K562 (cell line): ENCODE results near the gene GBA2. TPM values are rescaled to one million over a fixed set of nuclear protein-coding genes. Genes with fewer than 3 reads are reported as not detected.
A peak's percentile ranks its signal among the peaks of the same experiment; 100 is the strongest.

Source experiments
- ATAC-seq: fragments of 200-7000 bp; cut with Tn5 transposase; 3 replicates; pipeline ENCODE4 v1.9.1; 2020; ENCODE audit warnings: moderate library complexity
- BruUV-seq: library from RNA; stranded (reverse); fragments of 400-500 nt; replicated peaks from 2 replicates; lab custom pipeline; 2021; lab: Mats Ljungman, UMichigan
- CTCF ChIA-PET: fragments of 300-600 bp; formaldehyde crosslinking; extraction: SDS; loops from one replicate; lab custom pipeline; 2021; ENCODE audit warnings: low intra/inter-chr PET ratio; lab: Yijun Ruan, JAX
- POLR2A ChIA-PET: fragments of 300-600, 350-650 bp; sonication (Branson Sonifier 250); formaldehyde crosslinking; extraction: SDS; loops from one replicate; lab custom pipeline; 2021; ENCODE audit warnings: antibody characterized with exemption, inconsistent platforms; lab: Yijun Ruan, JAX
- DNase-seq, 4 experiments: peaks; one replicate each; pipeline versions ENCODE4 v3.0.0 to v3.0.0-alpha.2; 2011 to 2018; ENCODE audit warnings: low spot score in 3 of 4, mixed read lengths in 3 of 4; ENCODE audit errors: extremely low read depth in 1 of 4
- FAIRE-seq: peaks from 2 replicates; lab custom pipeline; 2011; peaks lifted over from hg19 to GRCh38; lab: Jason Lieb, UNC
- H2AFZ ChIP-seq: 2 replicates; pipeline ENCODE4 v1.6.0; 2011; ENCODE audit warnings: low read depth, low read length, control low read depth, inconsistent platforms
- H3K27ac ChIP-seq: fragments of 200-600 bp; 3 replicates; pipeline ENCODE4 v1.8.0; 2011; ENCODE audit warnings: low read depth, mild to moderate bottlenecking, control low read depth, inconsistent platforms, low read length, moderate library complexity, mixed read lengths; ENCODE audit errors: extremely low read depth
- H3K27me3 ChIP-seq, 2 experiments: fragments of 300-600 bp in 1 of 2; 2 replicates in 1 of 2; 3 replicates in 1 of 2; pipeline versions ENCODE4 v1.6.0 to v1.8.0; 2011; ENCODE audit warnings: inconsistent platforms in 2 of 2, low read length in 2 of 2, mild to moderate bottlenecking in 1 of 2, mixed read lengths in 1 of 2, moderate library complexity in 1 of 2; ENCODE audit not compliant: control insufficient read depth in 2 of 2, insufficient read depth in 2 of 2
- H3K36me3 ChIP-seq: fragments of 300-600 bp; 3 replicates; pipeline ENCODE4 v1.8.0; 2011; ENCODE audit warnings: mild to moderate bottlenecking, low read length, inconsistent platforms; ENCODE audit not compliant: control insufficient read depth, insufficient read depth
- H3K4me1 ChIP-seq, 2 experiments: fragments of 200-600 bp in 1 of 2; replicated peaks in 1 of 2; 2 replicates in 1 of 2; 3 replicates in 1 of 2; pipeline versions ENCODE4 v1.5.1 to v1.8.0; 2011; ENCODE audit warnings: inconsistent platforms in 2 of 2, low read length in 2 of 2, mild to moderate bottlenecking in 1 of 2, mixed read lengths in 1 of 2, moderate library complexity in 1 of 2; ENCODE audit not compliant: control insufficient read depth in 2 of 2, insufficient read depth in 2 of 2
- H3K4me2 ChIP-seq: 2 replicates; pipeline ENCODE4 v1.6.1; 2011; ENCODE audit warnings: low read length, control low read depth, inconsistent platforms, mixed read lengths; ENCODE audit not compliant: insufficient read depth
- H3K4me3 ChIP-seq: fragments of 200-600 bp; sonication (generic), shearing (Covaris generic); 2 replicates; pipeline ENCODE4 v1.5.1; 2016; ENCODE audit warnings: control low read depth, inconsistent platforms
- H3K79me2 ChIP-seq: fragments of 200-600 bp; 3 replicates; pipeline ENCODE4 v1.8.0; 2011; ENCODE audit warnings: low read length, inconsistent platforms; ENCODE audit not compliant: control insufficient read depth, insufficient read depth
- H3K9ac ChIP-seq, 2 experiments: 2 replicates each; pipeline versions ENCODE4 v1.6.0 to v1.6.1; 2011; ENCODE audit warnings: low read depth in 2 of 2, low read length in 2 of 2, control low read depth in 1 of 2, inconsistent platforms in 1 of 2, mild to moderate bottlenecking in 1 of 2, mixed read lengths in 1 of 2; ENCODE audit not compliant: insufficient read depth in 1 of 2
- H3K9me1 ChIP-seq: one replicate; pipeline ENCODE4 v1.6.0; 2011; ENCODE audit warnings: inconsistent platforms, mild to moderate bottlenecking, low read length, moderate library complexity; ENCODE audit not compliant: control insufficient read depth, insufficient read depth
- H3K9me3 ChIP-seq: replicated peaks from 2 replicates; pipeline ENCODE4 v1.5.1; 2011; ENCODE audit warnings: low read depth, low read length, inconsistent platforms; ENCODE audit not compliant: control insufficient read depth, insufficient read depth
- H4K20me1 ChIP-seq: replicated peaks from 2 replicates; pipeline ENCODE4 v1.6.1; 2011; ENCODE audit warnings: low read length, inconsistent platforms, mixed read lengths; ENCODE audit not compliant: control insufficient read depth, insufficient read depth
- CBX8 ChIP-seq: fragments of 200-600 bp; sonication (generic); IDR thresholded peaks from 2 replicates; pipeline ENCODE4 v1.6.1; 2012; ENCODE audit warnings: borderline replicate concordance, mixed run types, low read depth, mild to moderate bottlenecking, moderate library complexity, mixed read lengths, low read length, control low read depth, inconsistent platforms; ENCODE audit not compliant: poor library complexity, severe bottlenecking; ENCODE audit errors: extremely low read depth
- CTBP1 ChIP-seq: fragments of 450-650 bp; IDR thresholded peaks from 2 replicates; pipeline ENCODE4 v1.6.1; 2016; ENCODE audit warnings: borderline replicate concordance
- POLR2AphosphoS2 ChIP-seq: IDR thresholded peaks from 2 replicates; pipeline ENCODE4 v1.6.1; 2012; ENCODE audit warnings: low read length, improper control_type of control experiment
- RCOR1 ChIP-seq, 2 experiments: IDR thresholded peaks; 2 replicates each; pipeline ENCODE4 v1.6.1; 2012; ENCODE audit warnings: low read depth in 2 of 2, low read length in 2 of 2, borderline replicate concordance in 1 of 2, improper control_type of control experiment in 1 of 2
- RFX7 ChIP-seq: fragments of 250-450 bp; sonication (Bioruptor Pico); IDR thresholded peaks from 2 replicates; pipeline ENCODE4 v1.5.1; 2021; ENCODE audit warnings: mild to moderate bottlenecking
- TAF1 ChIP-seq: IDR thresholded peaks from 2 replicates; pipeline ENCODE4 v1.6.1; 2011; ENCODE audit warnings: mild to moderate bottlenecking, low read length, moderate library complexity; ENCODE audit not compliant: insufficient read depth, control insufficient read depth, severe bottlenecking; ENCODE audit errors: extremely low read depth
- TCF3 ChIP-seq: sonication (generic); formaldehyde crosslinking; IDR thresholded peaks from 2 replicates; pipeline ENCODE4 v1.4.0; 2020; ENCODE audit warnings: mild to moderate bottlenecking, missing genetic modification reagents
- YBX1 ChIP-seq: fragments of 450-650 bp; IDR thresholded peaks from 2 replicates; pipeline ENCODE4 v1.7.1; 2016; ENCODE audit warnings: mild to moderate bottlenecking
- ZFP36 ChIP-seq: fragments of 150-350 bp; IDR thresholded peaks from 2 replicates; pipeline ENCODE4 v1.6.1; 2018; ENCODE audit warnings: low read length, low read depth; ENCODE audit not compliant: partially characterized antibody
- ZNF133 ChIP-seq: fragments of 250-450 bp; sonication (Bioruptor Pico); IDR thresholded peaks from 2 replicates; pipeline ENCODE4 v1.4.0; 2020; ENCODE audit warnings: mild to moderate bottlenecking
- ZNF311 ChIP-seq: fragments of 250-450 bp; sonication (Bioruptor Pico); IDR thresholded peaks from 2 replicates; pipeline ENCODE4 v1.4.0; 2020; ENCODE audit warnings: mild to moderate bottlenecking, moderate library complexity
- WGBS: fragments of 100-300 bp; shearing (Covaris generic); methylation state at CpG from one replicate; pipeline ENCODE4 v1.1.6; 2016; ENCODE audit warnings: low coverage, mixed read lengths; ENCODE audit not compliant: insufficient coverage; ENCODE audit errors: missing lambda C conversion rate; 5-methylcytosine and 5-hydroxymethylcytosine counted together
- in situ Hi-C: fragments of 300-500 bp; cut with MboI; formaldehyde crosslinking; loops from 4 replicates; pipeline ENCODE4 v1.15.0; 2018; ENCODE audit warnings: inconsistent platforms, mixed read lengths
- intact Hi-C: fragments of 100-400 bp; cut with micrococcal nuclease; formaldehyde crosslinking; loops from 2 replicates; pipeline ENCODE4 v1.14.2; 2022
- polyA plus RNA-seq, 8 experiments: library from polyadenylated mRNA; depleted of rRNA in 4 of 8; stranded (reverse) in 5 of 8; unstranded in 3 of 8; fragments of >200 nt; fragmentation: Nextera tagmentation in 2 of 8; fragmentation: Illumina TruSeq in 1 of 8; extraction: Ambion mirVana in 2 of 8; extraction: Trizol in 1 of 8; gene quantifications; 2 replicates each; pipeline versions ENCODE4 v1.2.1 to v1.2.3, GENCODE V29; 2011 to 2014; ENCODE audit warnings: inconsistent platforms in 1 of 8, missing spikeins in 1 of 8
- total RNA-seq, 7 experiments: library from RNA; depleted of rRNA in 6 of 7; stranded (reverse); fragments of >200 nt in 6 of 7; fragmentation: Illumina TruSeq in 2 of 7; extraction: Trizol in 2 of 7; gene quantifications; 2 replicates each; pipeline versions ENCODE4 v1.2.1 to v1.2.3, GENCODE V29; 2011 to 2021; ENCODE audit warnings: low replicate concordance in 1 of 7
- TF ChIP-seq, protein P1 (sequence below), 3 experiments: IDR thresholded peaks in 2 of 3; conservative IDR thresholded peaks in 1 of 3; 2 replicates each; pipeline ENCODE4 v1.5.1; 2011 to 2012; ENCODE audit warnings: low read length in 3 of 3, mild to moderate bottlenecking in 3 of 3, control low read depth in 2 of 3, improper control_type of control experiment in 1 of 3, inconsistent platforms in 1 of 3, low read depth in 1 of 3, mixed read lengths in 1 of 3, moderate library complexity in 1 of 3; ENCODE audit not compliant: insufficient read depth in 2 of 3
- TF ChIP-seq, protein P2 (sequence below): fragments of 450-650 bp; formaldehyde crosslinking; IDR thresholded peaks from 2 replicates; pipeline ENCODE4 v1.4.0; 2020; ENCODE audit warnings: mild to moderate bottlenecking, mixed read lengths
- TF ChIP-seq, protein P3 (sequence below): fragments of 450-650 bp; IDR thresholded peaks from 2 replicates; pipeline ENCODE4 v1.6.1; 2016; ENCODE audit warnings: missing biosample characterization, missing genetic modification characterization

Gene GBA2
- total and polyA plus RNA-seq, 9 of the 15 experiments (the other 6 are each of a cell fraction or from before 2014, with no cell fraction given), result 14.1 to 60.4 (median 32.1) TPM

GRCh38 chr9:35696520-35697215 lies 52.4 kb downstream of the GBA2 start:
- no peaks in the 10 kb centered on the region for H3K9me1 ChIP-seq
- CTCF ChIA-PET, result no interaction called here
- FAIRE-seq (peak; percentile 81), DNase-seq (peak; percentile 59 to 70 (median 69)), ATAC-seq (peak; percentile 96)
- WGBS, result 29% methylated on average over 9 of the region's 9 CpGs
- H3K4me1 ChIP-seq, result no peaks in the 10 kb centered on the region; a peak in 3 of 5 replicates
- peaks cover 60% of the 10 kb centered on the region for H3K36me3 ChIP-seq
- H3K27me3 ChIP-seq, result no peaks in the 10 kb centered on the region
- H4K20me1 ChIP-seq, result no peaks in the 10 kb centered on the region
- BruUV-seq, result no TSS peak
- intact Hi-C loops, result loop anchor here (2.0 to 5.0 kb wide), 2 partner anchors 32 to 39 kb away; partner anchors contain the start of genes CCDC107 and RMRP
- no peak overlapping the region for H3K4me2 ChIP-seq
- POLR2A ChIA-PET, result interaction anchor here (0.5 to 1.9 kb wide), 12 partner anchors 9 to 263 kb away, joined by 3 to 8 read pairs (median 3); partner anchors contain the start of genes CCDC107, CREB3, RMRP and TLN1
- H3K9me3 ChIP-seq, result no peaks in the 10 kb centered on the region
- in situ Hi-C loops, result no loop called here
- no peak overlapping the region for H2AFZ ChIP-seq
- H3K27ac ChIP-seq, result no peak overlapping the region
- H3K4me3 ChIP-seq, result no peak overlapping the region
- no peaks in the 10 kb centered on the region for H3K79me2 ChIP-seq
- no peak overlapping the region for H3K9ac ChIP-seq
- TF ChIP-seq, protein P1, sequence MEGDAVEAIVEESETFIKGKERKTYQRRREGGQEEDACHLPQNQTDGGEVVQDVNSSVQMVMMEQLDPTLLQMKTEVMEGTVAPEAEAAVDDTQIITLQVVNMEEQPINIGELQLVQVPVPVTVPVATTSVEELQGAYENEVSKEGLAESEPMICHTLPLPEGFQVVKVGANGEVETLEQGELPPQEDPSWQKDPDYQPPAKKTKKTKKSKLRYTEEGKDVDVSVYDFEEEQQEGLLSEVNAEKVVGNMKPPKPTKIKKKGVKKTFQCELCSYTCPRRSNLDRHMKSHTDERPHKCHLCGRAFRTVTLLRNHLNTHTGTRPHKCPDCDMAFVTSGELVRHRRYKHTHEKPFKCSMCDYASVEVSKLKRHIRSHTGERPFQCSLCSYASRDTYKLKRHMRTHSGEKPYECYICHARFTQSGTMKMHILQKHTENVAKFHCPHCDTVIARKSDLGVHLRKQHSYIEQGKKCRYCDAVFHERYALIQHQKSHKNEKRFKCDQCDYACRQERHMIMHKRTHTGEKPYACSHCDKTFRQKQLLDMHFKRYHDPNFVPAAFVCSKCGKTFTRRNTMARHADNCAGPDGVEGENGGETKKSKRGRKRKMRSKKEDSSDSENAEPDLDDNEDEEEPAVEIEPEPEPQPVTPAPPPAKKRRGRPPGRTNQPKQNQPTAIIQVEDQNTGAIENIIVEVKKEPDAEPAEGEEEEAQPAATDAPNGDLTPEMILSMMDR (IDR thresholded peaks at IDR 0.05 in 2 of 3, conservative IDR thresholded peaks at IDR 0.05 in 1 of 3; ENCODE audit: insufficient read depth in 2 of 3, low read depth in 1 of 3, low read length in 3 of 3), result peak; percentile 75 to 85 (median 78)
- no peak for TF ChIP-seq ZNF133 (CRISPR knock-in tag)
- 0 out of 4 replicates have a peak, but pooled peaks of 1 of the 2 experiments have one; percentile 21 for TF ChIP-seq RCOR1 (IDR thresholded peaks at IDR 0.05; ENCODE audit: borderline replicate concordance in 1 of 2, low read depth in 2 of 2, low read length in 2 of 2)
- TF ChIP-seq ZFP36, result peak; percentile 15
- TF ChIP-seq CTBP1, result peak; percentile 35; the same call in 1 of the 2 replicates
- TF ChIP-seq ZNF311 (CRISPR knock-in tag), result no peak
- TF ChIP-seq RFX7 (CRISPR knock-in tag), result no peak
- TF ChIP-seq, protein P2, sequence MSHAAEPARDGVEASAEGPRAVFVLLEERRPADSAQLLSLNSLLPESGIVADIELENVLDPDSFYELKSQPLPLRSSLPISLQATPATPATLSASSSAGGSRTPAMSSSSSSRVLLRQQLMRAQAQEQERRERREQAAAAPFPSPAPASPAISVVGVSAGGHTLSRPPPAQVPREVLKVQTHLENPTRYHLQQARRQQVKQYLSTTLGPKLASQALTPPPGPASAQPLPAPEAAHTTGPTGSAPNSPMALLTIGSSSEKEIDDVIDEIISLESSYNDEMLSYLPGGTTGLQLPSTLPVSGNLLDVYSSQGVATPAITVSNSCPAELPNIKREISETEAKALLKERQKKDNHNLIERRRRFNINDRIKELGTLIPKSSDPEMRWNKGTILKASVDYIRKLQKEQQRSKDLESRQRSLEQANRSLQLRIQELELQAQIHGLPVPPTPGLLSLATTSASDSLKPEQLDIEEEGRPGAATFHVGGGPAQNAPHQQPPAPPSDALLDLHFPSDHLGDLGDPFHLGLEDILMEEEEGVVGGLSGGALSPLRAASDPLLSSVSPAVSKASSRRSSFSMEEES (CRISPR knock-in tag), result no peak
- TF ChIP-seq, protein P3, sequence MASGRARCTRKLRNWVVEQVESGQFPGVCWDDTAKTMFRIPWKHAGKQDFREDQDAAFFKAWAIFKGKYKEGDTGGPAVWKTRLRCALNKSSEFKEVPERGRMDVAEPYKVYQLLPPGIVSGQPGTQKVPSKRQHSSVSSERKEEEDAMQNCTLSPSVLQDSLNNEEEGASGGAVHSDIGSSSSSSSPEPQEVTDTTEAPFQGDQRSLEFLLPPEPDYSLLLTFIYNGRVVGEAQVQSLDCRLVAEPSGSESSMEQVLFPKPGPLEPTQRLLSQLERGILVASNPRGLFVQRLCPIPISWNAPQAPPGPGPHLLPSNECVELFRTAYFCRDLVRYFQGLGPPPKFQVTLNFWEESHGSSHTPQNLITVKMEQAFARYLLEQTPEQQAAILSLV (tag), result no peak
- TF ChIP-seq TCF3 (CRISPR knock-in tag), result 0 out of 2 replicates have a peak, but pooled peaks have one; percentile 6
- no peak for TF ChIP-seq YBX1
- peak; percentile 37; the same call in 1 of the 2 replicates for TF ChIP-seq POLR2AphosphoS2
- TF ChIP-seq CBX8, result no peak
- no peak for TF ChIP-seq TAF1
